COLO668 (cell line): Measurements from ENCODE around the gene LAMA3.
A peak's percentile ranks its signal among the peaks of the same experiment; 100 is the strongest.

ENCODE experiments used
- DNase-seq: peaks from one replicate; lab custom pipeline; 2025; ENCODE audit not compliant: unreplicated experiment; lab: John Stamatoyannopoulos, UW

The LAMA3 gene

GRCh38 chr18:23897291-23897690, 208.0 kb downstream of the LAMA3 start:
- DNase-seq, result no peak

DNA sequence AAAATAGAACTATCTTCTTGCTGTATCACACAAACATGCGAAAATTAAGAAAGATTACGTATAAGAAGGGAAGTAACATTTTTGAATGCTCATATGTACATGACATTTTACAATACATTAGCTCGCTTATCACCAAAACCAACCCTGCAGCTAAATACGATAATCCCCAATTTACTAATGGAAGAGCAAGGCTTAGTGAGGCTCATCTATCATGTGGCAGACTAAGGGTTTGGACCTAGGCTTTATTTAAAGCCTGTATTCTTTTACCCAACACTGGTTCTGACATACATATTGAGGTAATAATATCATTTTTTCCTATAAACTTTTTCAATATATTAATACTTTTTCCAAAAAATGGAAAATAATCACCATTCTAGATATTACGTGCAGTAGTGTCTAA, 208.5 kb downstream of the LAMA3 start:
- DNase-seq, result no peak

DNA sequence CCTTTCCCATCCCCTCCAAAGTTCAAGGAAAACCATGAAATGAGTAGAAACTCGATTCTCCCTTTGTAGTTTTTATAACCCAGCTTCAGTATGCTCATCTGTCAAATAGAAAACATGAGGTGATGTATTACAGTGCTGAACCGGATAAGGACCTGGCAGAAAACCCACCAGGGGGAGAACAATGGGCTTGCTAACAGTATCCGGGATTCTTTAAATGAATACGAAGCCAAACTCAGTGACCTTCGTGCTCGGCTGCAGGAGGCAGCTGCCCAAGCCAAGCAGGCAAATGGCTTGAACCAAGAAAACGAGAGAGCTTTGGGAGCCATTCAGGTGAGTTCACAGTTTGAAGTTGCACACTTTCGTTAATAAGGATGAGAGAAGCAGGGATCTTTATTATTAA, 211.7 kb downstream of the LAMA3 start:
- DNase-seq, result no peak

DNA sequence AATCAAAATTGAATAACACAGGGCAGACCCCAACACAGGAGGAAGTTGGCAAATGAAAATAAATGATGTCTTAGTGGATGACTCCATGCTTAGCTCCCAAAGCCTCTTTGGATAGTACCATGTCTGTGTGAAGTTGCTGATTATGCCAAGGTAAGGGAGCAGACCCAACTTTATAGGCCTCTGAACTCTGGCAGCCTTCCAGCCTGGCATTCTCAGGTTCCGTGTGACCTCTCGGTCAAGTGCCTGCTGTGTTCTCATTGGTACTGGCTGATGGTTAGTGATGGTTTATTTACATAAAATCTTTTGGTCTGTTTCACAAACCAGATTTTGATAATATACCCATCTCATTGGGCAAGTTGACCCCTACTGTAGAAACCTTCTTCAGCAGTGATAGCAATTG, 213.1 kb downstream of the LAMA3 start:
- peak; percentile 71 for DNase-seq

DNA sequence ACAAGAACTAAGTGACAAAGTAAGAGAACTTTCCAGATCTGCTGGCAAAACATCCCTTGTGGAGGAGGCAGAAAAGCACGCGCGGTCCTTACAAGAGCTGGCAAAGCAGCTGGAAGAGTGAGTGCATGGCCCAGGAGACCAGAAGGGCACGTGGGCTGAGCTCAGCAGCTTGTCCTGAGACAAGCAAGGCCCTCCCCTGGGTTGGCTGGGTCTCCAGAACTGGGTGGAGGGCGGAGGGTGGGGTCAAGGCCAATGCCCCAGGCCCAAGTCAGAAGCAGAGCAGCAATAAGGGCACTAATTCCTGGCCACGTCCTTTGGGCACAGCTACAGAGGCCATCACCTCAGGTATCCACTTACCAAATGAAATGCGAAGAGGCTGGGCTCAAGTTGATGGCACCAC, 214.7 kb downstream of the LAMA3 start:
- no peak for DNase-seq

DNA sequence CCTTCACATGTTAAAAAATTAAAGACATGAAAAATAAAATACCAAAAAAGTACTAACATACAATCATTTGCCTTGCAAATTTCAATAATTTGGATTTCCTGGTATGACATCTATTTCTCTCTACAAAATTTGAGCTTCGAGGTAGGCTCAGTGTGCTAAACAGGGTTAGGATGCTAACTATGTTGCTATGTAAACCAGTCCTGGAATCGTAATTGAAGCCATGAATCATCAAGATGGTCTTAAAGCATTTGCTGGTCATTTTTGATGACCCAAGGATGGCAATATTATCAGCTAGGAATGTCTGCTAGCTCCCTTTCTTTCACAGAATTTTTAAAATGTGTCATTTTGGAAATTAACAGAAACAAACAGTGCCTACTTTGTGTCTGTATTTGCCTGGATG, 217.4 kb downstream of the LAMA3 start:
- DNase-seq, result no peak

- DNase-seq, result no peak
These were observed 219.6 kb downstream of the LAMA3 start for GRCh38 chr18:23908827-23909226.

DNA sequence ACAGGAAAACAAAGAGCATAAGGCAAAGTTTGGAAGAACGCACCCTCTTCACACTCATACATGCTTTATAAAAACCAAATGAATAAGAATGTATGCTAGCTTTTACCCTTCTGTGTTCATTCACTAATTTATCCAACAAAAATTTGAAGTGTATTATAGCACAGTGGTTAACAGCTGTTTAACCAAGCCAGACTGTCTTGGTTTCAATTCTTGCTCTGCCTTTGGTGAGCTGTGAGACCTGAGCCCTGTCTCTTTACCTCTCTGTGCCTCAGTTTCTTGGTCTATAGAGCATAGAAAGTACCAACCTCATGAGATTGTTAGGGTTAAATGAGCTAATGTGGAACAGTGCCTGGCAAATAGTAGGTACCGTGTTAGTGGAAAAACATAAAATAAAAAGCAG, 220.8 kb downstream of the LAMA3 start:
- no peak for DNase-seq

DNA sequence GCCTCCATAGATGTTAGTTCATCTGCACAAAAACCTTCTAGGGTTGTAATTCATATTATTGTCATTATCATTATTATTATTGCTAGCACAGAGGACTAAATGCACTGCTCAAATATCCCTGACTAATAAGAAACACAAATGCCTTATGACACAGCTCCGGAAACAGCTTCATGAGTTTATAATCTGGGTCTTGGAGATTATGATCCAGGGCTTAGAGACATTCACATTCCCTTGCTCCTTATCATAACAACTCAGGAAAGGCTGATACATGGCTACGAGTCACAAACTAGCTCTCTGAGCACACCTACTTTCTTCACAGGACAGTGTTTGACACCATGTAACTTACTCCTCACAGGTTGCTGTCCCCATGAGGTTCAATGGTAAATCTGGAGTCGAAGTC, 223.1 kb downstream of the LAMA3 start:
- no peak for DNase-seq

DNA sequence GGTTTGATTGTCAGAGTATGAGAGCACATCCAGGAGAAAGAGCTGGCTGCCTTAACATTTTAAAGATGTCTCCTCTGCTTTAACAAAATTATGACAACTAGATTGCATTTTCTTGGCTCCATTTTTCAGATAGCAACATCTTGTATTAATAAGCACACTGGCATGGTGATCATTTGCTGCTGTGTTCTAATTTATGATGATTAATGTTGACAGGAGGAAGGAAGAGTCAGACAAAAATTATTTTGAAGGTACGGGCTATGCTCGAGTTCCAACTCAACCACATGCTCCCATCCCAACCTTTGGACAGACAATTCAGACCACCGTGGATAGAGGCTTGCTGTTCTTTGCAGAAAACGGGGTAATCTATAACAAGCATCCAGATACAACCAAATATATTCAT, 227.1 kb downstream of the LAMA3 start:
- DNase-seq, result no peak

DNA sequence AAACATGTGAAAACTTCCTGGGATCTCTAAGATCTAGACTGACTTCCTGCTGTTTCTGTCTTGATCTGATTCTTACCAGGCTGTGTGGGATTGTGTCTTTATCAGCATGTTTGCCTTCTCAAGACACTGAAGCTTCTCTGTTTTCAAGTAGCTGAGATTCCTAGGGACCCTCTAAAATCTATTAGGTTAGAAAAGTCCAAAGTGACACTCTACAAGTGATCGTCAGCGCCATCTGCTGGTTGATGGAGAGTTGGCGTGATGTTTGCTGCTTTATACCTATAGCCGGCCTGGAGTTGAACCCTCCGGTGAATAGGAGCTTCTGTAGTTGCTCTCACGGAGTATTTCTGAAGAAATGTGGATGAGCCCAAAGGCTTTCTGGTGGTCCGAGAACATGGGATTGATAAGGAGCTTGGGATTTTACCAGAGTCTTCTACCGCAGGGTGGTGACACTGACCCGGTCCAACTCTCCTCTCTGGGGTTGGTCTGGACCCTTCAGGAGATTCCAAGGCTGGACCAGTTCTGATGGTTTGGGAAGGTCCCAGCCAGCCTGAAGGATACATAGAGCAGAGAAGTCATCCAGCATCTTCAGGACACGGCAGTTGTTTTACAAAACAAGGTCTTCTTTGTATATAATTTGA, 229.3 kb downstream of the LAMA3 start:
- peak; percentile 87 for DNase-seq

DNA sequence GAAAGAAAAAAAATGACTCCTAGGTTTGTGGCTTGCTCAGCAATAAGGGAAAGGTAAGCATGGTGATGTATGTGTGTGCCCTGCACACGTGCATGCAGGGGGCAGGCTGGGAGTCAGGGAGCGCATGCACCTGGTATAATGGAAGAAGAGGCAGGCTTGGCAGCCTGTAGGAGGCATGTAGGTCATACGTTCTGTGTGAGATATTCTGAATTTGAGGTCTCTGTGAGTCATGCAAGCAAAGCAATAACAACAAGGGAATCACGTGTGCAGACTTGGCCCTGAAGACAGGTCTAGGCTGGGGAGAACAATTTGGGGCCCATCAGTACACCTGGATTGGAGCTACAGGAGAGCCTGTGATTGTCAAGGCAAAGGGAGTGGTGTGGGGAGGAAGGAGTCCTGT, 230.8 kb downstream of the LAMA3 start:
- no peak for DNase-seq

DNA sequence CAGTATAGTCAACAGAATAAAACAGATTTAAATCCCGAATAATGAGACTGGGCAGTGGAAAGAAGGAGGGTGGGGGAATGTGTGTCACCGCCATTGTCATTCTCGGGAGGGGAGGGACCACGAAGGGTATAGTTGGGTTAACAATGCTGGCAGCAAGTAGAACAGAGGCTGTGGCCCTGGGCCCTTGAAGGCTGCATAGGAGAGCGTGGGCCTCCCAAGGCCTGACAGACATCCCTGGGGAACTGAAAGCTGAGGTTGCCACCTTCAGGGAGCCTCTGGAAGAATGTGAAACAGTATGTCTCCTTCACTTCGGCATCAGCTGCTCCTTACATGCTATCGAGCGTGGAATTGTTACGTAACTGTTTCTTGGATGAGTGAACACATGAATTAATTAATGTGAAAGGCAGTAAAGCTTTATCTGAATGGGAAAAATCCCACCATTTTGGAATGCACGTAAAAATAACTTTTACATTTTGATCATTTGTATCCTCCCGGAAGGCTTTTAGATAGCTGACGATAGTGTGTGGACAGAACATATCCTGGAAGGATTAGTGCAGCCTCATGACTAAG, 232.5 kb downstream of the LAMA3 start:
- no peak for DNase-seq

DNA sequence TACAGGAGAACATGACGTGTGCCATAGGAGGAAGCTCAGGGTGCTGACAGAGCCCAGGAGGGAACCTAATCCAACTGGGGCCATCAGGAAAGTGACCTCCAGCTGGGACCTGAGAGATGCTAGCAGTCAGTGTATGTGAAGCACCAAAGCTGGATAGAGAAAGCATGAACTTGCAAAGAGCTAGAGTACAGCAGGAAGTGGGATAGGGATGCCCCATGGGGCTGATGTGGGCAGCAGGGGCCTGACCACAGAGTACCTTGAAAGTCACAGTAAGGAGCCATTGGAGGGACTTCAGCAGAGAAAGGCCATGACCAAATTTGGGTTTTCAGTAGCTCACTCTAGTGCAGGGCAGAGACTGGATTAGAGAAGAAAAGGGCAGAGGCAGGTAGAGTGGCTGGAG, 233.7 kb downstream of the LAMA3 start:
- no peak for DNase-seq

DNA sequence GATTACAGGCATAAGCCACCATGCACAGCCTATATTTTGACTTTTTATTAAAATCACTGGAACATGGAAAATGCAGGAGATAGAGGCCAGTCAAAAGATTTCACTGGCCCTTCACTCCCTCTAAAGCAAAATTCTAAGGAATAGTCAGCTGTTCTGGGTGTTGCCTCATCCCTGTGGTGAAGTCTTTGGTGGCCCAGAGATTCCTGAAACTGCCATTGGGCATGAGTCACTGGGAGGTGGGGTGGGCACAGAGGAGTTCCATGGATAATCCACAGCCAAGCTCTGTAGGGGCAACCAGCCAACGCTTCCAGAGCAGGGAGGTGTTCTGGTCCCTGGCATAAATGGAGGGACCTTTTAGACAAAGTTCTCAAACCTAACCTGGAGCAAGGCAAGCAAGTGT, 235.6 kb downstream of the LAMA3 start:
- no peak for DNase-seq

- peak; percentile 39 for DNase-seq
These were observed 237.3 kb downstream of the LAMA3 start for GRCh38 chr18:23926571-23926970.

DNA sequence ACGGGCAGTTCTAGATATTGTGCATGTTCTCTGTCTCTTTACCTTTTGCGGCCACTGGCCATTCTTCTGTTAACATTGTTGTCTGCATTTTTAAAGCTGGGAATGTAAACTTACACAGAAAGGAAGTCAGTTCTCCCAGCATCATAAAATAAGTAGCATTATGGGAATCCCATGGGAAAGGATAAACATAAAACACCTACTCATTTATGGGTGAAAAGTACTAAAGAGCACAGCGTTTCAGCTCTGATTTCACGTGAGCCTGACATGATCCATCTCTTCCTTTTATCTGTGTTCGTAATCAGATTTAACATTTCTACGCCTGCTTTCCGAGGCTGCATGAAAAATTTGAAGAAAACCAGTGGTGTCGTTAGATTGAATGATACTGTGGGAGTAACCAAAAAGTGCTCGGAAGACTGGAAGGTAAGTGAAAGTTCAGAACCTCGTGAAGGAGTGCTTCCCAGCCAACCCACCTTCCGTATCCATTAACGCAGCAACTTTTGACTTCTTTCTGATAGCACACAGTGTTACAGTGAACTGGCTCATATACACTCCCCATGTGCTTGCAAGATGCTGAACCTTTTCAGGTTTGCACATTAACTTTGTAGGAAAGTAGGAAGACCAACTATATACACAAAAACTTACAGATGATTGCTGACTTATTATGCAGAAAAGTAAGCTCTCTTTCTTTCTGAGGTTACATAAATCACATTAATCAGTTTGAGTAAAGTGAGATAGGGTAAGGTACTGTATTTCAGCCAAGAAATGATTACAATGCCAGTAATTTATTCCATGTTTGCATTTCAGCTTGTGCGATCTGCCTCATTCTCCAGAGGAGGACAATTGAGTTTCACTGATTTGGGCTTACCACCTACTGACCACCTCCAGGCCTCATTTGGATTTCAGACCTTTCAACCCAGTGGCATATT, 238.8 kb downstream of the LAMA3 start:
- no peak for DNase-seq

DNA sequence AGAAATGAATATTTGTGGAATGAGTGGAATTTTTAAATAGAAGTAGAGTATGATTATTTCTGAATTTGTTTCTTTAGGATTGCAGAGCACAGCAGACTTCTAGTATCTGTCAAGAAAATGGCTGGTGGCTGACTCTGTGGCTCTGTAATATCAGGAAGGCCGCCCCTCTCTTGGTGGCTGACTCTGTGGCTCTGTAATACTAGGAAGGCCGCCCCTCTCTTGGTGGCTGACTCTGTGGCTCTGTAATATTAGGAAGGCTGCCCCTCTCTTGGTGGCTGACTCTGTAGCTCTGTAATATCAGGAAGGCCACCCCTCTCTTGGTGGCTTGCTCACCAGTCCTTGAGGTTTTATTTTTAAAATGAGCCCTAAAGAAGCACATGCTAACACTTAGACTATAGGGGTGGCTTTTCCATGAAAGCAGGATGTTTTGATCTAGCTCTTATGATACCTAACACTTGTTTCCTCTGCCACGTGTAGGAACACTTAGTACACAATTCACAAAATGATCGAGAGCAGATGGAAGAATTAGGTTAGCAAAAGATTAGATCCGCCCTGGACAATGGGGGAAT, 240.2 kb downstream of the LAMA3 start:
- DNase-seq, result no peak

DNA sequence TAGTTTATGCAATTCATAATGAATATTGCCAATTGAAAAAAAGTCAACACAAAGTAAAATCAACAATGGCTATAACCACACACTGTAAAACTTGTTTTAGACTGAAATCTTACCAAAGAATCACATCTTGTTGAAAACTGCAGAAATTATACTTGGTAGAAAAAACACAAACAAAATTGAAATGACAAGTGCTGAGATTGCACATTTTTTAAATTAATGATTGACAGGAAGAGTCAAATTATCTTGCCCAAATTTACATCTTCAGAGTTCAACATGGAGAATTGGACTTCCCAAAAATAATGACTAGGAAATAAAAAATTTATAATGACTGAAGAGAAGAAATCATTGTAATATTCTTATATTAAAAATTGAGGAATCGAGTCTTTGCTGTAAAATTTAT, 240.7 kb downstream of the LAMA3 start:
- no peak for DNase-seq

GRCh38 chr18:23932385-23933067, 243.3 kb downstream of the LAMA3 start:
- no peak for DNase-seq

- no peak for DNase-seq
These were observed 244.2 kb downstream of the LAMA3 start for GRCh38 chr18:23933407-23933806.
